Measurements from ENCODE around the gene SOWAHA. TPM values are rescaled to one million over a fixed set of nuclear protein-coding genes. Genes with fewer than 3 reads are reported as not detected.

The SOWAHA gene
- total RNA-seq, 1 donor from 2014 or later, result 0.20 TPM

- Mint-ChIP-seq H3K4me3 (ENCODE audit: unreplicated experiment) (no peak overlapping the region), H3K4me1 (ENCODE audit: low read depth, unreplicated experiment) (peaks cover 15% of the 10 kb centered on the region), H3K27me3 (ENCODE audit: low read depth, unreplicated experiment) (peaks cover 5% of the 10 kb centered on the region), H3K27ac (ENCODE audit: unreplicated experiment) (no peak overlapping the region), H3K36me3 (ENCODE audit: low read depth, unreplicated experiment) (no peaks in the 10 kb centered on the region), H3K9me3 (ENCODE audit: unreplicated experiment) (peaks cover 2% of the 10 kb centered on the region)
- Histone ChIP-seq H3K9ac (ENCODE audit: low read length) (no peak overlapping the region), H4K20me1 (ENCODE audit: insufficient read depth, low read length) (no peaks in the 10 kb centered on the region), H3K27ac (ENCODE audit: low read depth, low read length) (no peak overlapping the region), H3K4me2 (ENCODE audit: low read length) (no peak overlapping the region), H3K79me2 (ENCODE audit: insufficient read depth, low read length) (no peaks in the 10 kb centered on the region), H3K4me3 (ENCODE audit: insufficient read depth, low read depth, low read length) (no peak overlapping the region), H3K36me3 (ENCODE audit: insufficient read depth, low read length) (no peaks in the 10 kb centered on the region), H3K27me3 (ENCODE audit: insufficient read depth, low read length) (no peaks in the 10 kb centered on the region), H3K9me3 (ENCODE audit: insufficient read depth, low read depth, low read length) (no peaks in the 10 kb centered on the region), H2AFZ (ENCODE audit: low read depth, low read length) (no peak overlapping the region), H3K4me1 (ENCODE audit: insufficient read depth, low read length) (peaks cover 18% of the 10 kb centered on the region)
- TF ChIP-seq, protein P1, sequence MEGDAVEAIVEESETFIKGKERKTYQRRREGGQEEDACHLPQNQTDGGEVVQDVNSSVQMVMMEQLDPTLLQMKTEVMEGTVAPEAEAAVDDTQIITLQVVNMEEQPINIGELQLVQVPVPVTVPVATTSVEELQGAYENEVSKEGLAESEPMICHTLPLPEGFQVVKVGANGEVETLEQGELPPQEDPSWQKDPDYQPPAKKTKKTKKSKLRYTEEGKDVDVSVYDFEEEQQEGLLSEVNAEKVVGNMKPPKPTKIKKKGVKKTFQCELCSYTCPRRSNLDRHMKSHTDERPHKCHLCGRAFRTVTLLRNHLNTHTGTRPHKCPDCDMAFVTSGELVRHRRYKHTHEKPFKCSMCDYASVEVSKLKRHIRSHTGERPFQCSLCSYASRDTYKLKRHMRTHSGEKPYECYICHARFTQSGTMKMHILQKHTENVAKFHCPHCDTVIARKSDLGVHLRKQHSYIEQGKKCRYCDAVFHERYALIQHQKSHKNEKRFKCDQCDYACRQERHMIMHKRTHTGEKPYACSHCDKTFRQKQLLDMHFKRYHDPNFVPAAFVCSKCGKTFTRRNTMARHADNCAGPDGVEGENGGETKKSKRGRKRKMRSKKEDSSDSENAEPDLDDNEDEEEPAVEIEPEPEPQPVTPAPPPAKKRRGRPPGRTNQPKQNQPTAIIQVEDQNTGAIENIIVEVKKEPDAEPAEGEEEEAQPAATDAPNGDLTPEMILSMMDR (IDR thresholded peaks at IDR 0.05; ENCODE audit: insufficient read depth, low read depth, low read length), result no peak
- no peak for TF ChIP-seq EZH2 (IDR thresholded peaks at IDR 0.05; ENCODE audit: insufficient read depth, low read length)
- DNase-seq (ENCODE audit: low read depth) (no peak), FAIRE-seq (no peak)
Measured at GRCh38 chr5:132788990-132789886, 23.9 kb upstream of the SOWAHA start.

DNA sequence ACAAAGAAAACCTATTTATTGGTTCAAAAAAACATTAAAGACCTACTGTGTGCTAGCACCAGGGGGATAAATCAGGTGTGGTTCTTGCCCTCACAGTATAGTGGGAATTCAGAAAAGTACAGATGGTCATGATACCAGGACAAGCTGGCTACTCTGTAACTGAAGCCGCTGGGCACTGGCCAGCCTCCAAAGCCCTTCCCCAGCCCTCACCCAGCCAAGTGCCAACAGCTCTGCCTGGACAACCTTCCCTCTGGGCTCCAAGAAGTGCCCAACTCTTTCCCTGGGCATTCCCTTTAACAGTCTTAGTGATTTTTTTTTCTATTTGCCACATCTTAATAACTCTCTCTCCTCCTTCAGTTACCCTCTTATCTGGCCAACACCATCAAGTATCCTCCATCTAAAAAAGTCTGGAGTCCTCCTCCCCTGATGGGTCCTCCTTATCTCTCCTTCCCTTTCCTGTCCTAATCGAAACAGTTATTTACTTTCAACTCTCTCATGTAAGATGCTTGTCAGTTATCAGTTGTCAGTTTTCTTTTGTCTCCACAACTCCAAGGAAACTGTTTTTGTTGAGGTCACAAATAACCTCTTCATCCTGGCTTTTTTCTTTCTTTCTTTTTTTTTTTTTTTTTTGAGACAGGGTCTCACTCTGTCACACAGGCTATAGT, 22.8 kb upstream of the SOWAHA start:
- Mint-ChIP-seq H3K27ac (ENCODE audit: unreplicated experiment) (no peak overlapping the region), H3K27me3 (ENCODE audit: low read depth, unreplicated experiment) (peaks cover 5% of the 10 kb centered on the region), H3K36me3 (ENCODE audit: low read depth, unreplicated experiment) (no peaks in the 10 kb centered on the region), H3K4me3 (ENCODE audit: unreplicated experiment) (no peak overlapping the region), H3K4me1 (ENCODE audit: low read depth, unreplicated experiment) (peaks cover 11% of the 10 kb centered on the region), H3K9me3 (ENCODE audit: unreplicated experiment) (peaks cover 2% of the 10 kb centered on the region)
- Histone ChIP-seq H3K27me3 (ENCODE audit: insufficient read depth, low read length) (no peaks in the 10 kb centered on the region), H2AFZ (ENCODE audit: low read depth, low read length) (no peak overlapping the region), H4K20me1 (ENCODE audit: insufficient read depth, low read length) (no peaks in the 10 kb centered on the region), H3K4me3 (ENCODE audit: insufficient read depth, low read depth, low read length) (no peak overlapping the region), H3K9me3 (ENCODE audit: insufficient read depth, low read depth, low read length) (no peaks in the 10 kb centered on the region), H3K4me1 (ENCODE audit: insufficient read depth, low read length) (peaks cover 14% of the 10 kb centered on the region), H3K79me2 (ENCODE audit: insufficient read depth, low read length) (no peaks in the 10 kb centered on the region), H3K9ac (ENCODE audit: low read length) (no peak overlapping the region), H3K4me2 (ENCODE audit: low read length) (no peak overlapping the region), H3K36me3 (ENCODE audit: insufficient read depth, low read length) (no peaks in the 10 kb centered on the region), H3K27ac (ENCODE audit: low read depth, low read length) (no peak overlapping the region)
- no peak for DNase-seq (ENCODE audit: low read depth)
- FAIRE-seq, result no peak
- no peak for TF ChIP-seq EZH2 (IDR thresholded peaks at IDR 0.05; ENCODE audit: insufficient read depth, low read length)
- TF ChIP-seq, protein P1 (IDR thresholded peaks at IDR 0.05; ENCODE audit: insufficient read depth, low read depth, low read length), result no peak

Data from astrocyte (in vitro differentiated cells and primary cell).